T-helper 1 cell treated with Interleukin-12 subunit alpha and Interleukin-12 subunit beta and Interleukin-4 antibody, amounts not matched to agents 30 μg/mL and 1 μg/mL, for 36 hours (primary cell): ENCODE data around the gene SH3PXD2A.
A peak's percentile ranks its signal among the peaks of the same experiment; 100 is the strongest.

Experiments
- H3K27ac Mint-ChIP-seq: one replicate; pipeline ENCODE4 v1.8.0; 2021; ENCODE audit warnings: mild to moderate bottlenecking, mixed read lengths
- H3K27me3 Mint-ChIP-seq: one replicate; pipeline ENCODE4 v1.8.0; 2021; ENCODE audit warnings: low read depth, mixed read lengths
- H3K36me3 Mint-ChIP-seq: one replicate; pipeline ENCODE4 v1.8.0; 2021; ENCODE audit warnings: low read depth, mixed read lengths
- H3K4me1 Mint-ChIP-seq: one replicate; pipeline ENCODE4 v1.8.0; 2021; ENCODE audit warnings: low read depth, mixed read lengths
- H3K4me3 Mint-ChIP-seq: one replicate; pipeline ENCODE4 v1.8.0; 2021; ENCODE audit warnings: mild to moderate bottlenecking, moderate library complexity, mixed read lengths
- H3K9me3 Mint-ChIP-seq: one replicate; pipeline ENCODE4 v1.8.0; 2021; ENCODE audit warnings: mixed read lengths

SH3PXD2A gene

DNA sequence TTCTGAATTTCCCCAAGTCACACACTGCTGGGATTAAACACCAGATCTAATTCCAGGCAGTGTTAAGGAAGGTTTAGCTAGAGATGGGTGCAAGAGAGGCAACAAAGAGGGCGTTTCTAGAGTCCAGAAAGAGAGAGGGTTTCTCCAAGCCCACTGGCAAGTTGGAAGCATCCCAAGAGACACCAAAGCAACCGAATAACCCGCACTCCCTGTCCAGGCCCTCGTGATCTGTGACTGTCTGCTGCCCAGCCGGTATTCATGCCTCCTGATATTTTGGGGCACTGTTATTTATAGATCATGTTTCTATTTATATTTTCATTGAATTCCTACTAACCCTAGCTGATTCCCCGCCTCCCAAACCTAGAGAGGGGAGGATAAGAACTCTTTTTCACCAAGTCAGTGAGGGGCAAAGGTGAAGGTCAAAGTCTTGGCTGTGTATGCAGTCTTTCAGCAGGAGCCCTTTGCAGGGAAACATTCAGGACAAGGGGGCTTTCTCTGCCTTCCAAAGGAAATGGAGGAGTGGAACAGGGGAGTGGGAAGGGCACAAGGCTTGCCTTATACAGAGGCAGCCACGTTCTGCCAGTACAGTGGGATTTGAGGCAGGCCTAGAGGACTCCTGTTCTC, 103.6 kb downstream of the SH3PXD2A start:
- H3K9me3 Mint-ChIP-seq, result peaks cover 18% of the 10 kb centered on the region
- peaks cover 18% of the 10 kb centered on the region for H3K36me3 Mint-ChIP-seq
- no peak overlapping the region for H3K27ac Mint-ChIP-seq
- H3K4me3 Mint-ChIP-seq, result no peak overlapping the region
- H3K27me3 Mint-ChIP-seq, result peaks cover 7% of the 10 kb centered on the region
- H3K4me1 Mint-ChIP-seq, result peaks cover 45% of the 10 kb centered on the region

DNA sequence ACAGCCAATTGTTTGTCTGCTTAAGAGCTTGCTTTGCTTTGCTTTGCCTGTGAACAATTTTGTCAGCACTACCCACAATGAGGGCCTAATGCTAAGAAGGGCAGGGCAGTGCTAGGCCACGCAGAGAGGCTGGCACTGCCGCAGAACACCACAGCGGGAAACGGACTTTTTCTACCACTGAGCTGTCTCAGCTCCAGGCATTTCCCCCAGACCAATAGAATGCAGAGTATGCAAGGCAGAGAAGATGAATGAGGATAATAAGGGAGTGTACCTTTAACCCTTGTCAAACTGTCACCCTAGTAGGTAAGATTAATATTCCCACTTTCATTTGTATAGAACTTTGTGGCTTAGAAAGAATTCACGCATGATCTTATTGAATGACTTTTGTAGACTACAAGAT, 104.5 kb downstream of the SH3PXD2A start:
- Mint-ChIP-seq H3K4me1 (peaks cover 48% of the 10 kb centered on the region), H3K4me3 (no peak overlapping the region), H3K36me3 (peaks cover 15% of the 10 kb centered on the region), H3K27ac (no peak overlapping the region), H3K9me3 (peaks cover 18% of the 10 kb centered on the region), H3K27me3 (peaks cover 5% of the 10 kb centered on the region)

- peaks cover 56% of the 10 kb centered on the region for H3K4me1 Mint-ChIP-seq
- peaks cover 15% of the 10 kb centered on the region for H3K36me3 Mint-ChIP-seq
- no peak overlapping the region for H3K4me3 Mint-ChIP-seq
- peaks cover 5% of the 10 kb centered on the region for H3K27me3 Mint-ChIP-seq
- peaks cover 18% of the 10 kb centered on the region for H3K9me3 Mint-ChIP-seq
- peak overlapping the region; percentile 57 for H3K27ac Mint-ChIP-seq
Measured at GRCh38 chr10:103749779-103750178, 105.6 kb downstream of the SH3PXD2A start.

GRCh38 chr10:103748020-103748419, 107.4 kb downstream of the SH3PXD2A start:
- H3K36me3 Mint-ChIP-seq, result peaks cover 9% of the 10 kb centered on the region
- peaks cover 18% of the 10 kb centered on the region for H3K9me3 Mint-ChIP-seq
- H3K4me1 Mint-ChIP-seq, result peaks cover 51% of the 10 kb centered on the region
- H3K27me3 Mint-ChIP-seq, result no peaks in the 10 kb centered on the region
- H3K27ac Mint-ChIP-seq, result peak overlapping the region; percentile 90
- H3K4me3 Mint-ChIP-seq, result peak overlapping the region; percentile 68

DNA sequence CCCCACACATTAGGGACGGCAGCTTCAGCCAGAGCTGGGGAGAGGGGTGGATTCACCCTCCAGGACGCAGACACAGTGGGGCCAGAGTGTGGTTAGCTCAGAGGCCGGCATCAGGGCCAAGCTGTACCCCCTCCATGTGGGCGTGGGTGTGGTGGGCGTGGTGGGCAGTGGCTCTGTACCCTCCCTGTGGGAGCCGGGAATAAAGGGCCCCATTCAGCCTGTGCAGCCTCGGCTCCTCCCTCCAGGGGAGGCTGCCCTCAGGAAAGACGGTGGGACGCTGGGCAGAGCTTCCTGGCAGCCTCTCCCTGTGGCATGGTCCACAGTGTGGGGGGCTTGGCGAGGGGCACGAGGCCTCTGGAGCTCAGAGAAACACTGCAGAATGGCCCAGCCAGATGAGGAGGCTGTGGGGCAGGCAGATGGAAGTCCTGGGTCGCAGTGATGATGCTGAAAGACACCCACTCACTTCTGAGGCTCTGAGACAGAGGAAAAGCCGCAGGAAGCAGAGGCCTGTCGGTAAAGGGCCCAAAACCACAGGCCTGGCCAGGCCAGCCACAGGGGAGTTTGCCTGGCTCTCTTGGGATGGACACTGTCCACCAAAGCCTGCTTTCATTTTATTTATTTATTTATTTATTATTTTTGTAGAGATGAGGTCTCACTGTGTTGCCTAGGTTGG, 108.0 kb downstream of the SH3PXD2A start:
- Mint-ChIP-seq H3K27ac (peak overlapping the region; percentile 90), H3K4me3 (peak overlapping the region; percentile 31), H3K4me1 (peaks cover 51% of the 10 kb centered on the region), H3K27me3 (no peaks in the 10 kb centered on the region), H3K36me3 (peaks cover 9% of the 10 kb centered on the region), H3K9me3 (peaks cover 13% of the 10 kb centered on the region)

- H3K27me3 Mint-ChIP-seq, result no peaks in the 10 kb centered on the region
- peak overlapping the region; percentile 17 for H3K4me3 Mint-ChIP-seq
- peaks cover 7% of the 10 kb centered on the region for H3K9me3 Mint-ChIP-seq
- H3K4me1 Mint-ChIP-seq, result peaks cover 51% of the 10 kb centered on the region
- H3K27ac Mint-ChIP-seq, result peak overlapping the region; percentile 90
- H3K36me3 Mint-ChIP-seq, result peaks cover 9% of the 10 kb centered on the region
Measured at GRCh38 chr10:103746598-103746997, 108.8 kb downstream of the SH3PXD2A start.

DNA sequence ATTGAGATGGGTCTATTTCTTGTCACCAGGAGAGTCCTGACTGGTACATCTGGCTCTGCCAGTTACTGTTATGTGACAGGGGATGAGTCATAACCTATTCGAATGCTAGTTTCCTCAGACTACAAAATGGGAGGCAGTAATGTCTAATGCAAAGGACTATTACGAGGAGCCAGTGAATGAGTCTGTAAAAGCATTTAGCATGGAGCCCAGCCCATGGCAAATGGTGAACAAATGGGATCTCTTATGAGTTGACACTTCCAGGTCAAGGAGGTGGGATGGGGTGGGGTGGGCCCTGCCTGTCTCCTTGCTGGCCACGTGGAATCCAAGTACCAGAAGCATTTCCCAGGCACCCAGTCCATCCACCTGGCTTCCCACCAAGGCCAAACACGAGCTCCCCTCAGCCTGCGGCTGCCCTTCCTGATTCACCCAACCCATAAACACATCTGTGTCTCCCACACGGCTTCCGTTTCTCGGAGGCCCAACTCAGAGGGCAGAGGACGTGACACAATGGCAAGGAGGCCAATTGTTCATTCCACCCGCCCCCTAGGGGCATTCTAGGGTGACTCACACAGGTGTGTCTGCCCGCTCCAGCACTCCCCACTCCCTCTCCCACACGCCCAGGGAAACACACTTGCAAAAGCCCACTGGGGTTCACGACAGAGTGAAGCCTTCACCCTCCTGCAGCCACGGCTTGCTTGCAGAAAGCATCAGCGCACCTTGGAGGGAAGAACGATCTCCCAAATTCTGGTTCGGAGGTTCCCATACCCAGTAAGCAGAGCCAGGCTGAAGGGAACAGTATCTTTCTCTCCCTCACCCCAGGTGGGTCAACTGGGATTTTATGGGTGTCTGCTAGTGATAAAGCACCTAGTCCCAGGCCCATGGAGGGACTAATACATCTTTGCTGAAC, 109.8 kb downstream of the SH3PXD2A start:
- Mint-ChIP-seq H3K9me3 (no peaks in the 10 kb centered on the region), H3K4me3 (peak overlapping the region; percentile 31), H3K4me1 (peaks cover 49% of the 10 kb centered on the region), H3K36me3 (peaks cover 6% of the 10 kb centered on the region), H3K27me3 (no peaks in the 10 kb centered on the region), H3K27ac (peak overlapping the region; percentile 90)

GRCh38 chr10:103742824-103743223, 112.6 kb downstream of the SH3PXD2A start:
- no peak overlapping the region for H3K27ac Mint-ChIP-seq
- no peaks in the 10 kb centered on the region for H3K27me3 Mint-ChIP-seq
- no peaks in the 10 kb centered on the region for H3K9me3 Mint-ChIP-seq

GRCh38 chr10:103740611-103741010, 114.8 kb downstream of the SH3PXD2A start:
- Mint-ChIP-seq H3K4me1 (peaks cover 22% of the 10 kb centered on the region), H3K9me3 (no peaks in the 10 kb centered on the region), H3K27me3 (no peaks in the 10 kb centered on the region), H3K36me3 (peaks cover 2% of the 10 kb centered on the region), H3K27ac (no peak overlapping the region), H3K4me3 (no peak overlapping the region)

More at GRCh38 chr10:103742824-103743223, 112.6 kb downstream of the SH3PXD2A start:
- no peak overlapping the region for H3K4me3 Mint-ChIP-seq
- no peaks in the 10 kb centered on the region for H3K36me3 Mint-ChIP-seq
- peaks cover 31% of the 10 kb centered on the region for H3K4me1 Mint-ChIP-seq

DNA sequence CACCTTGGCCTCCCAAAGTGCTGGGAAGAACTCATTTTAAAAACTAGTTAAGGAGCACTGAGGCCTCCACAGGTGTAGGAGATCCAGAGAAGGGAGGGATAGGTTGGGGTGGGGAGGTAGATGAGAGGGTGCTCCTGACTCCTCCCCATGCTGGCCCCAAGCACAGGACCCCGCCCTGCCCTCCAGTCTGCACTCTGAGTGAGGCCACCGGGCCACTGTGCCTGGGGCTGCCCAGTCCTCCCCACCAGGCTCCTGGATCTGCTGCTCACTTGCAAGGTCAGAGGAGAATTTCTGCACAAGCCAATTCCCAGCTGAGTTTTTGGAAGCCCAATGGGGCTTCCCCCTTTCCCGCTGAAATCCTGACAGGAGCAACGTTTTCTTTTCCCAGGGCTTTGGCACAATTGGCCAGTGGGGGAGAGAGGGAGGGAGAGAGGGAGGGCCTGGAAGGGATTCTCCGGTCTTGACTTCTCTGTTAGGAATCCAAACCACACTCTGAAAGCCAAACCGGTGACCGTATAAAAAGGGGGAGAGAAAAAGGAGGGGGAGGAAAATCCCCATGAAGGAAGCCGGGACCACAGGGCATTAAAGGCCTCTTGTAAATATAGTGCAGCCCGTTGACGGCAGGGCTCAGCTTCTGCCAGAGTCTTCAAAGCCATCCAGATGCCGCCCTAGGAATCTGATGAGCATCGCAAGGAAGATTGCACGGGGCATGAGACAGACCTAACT, 116.2 kb downstream of the SH3PXD2A start:
- Mint-ChIP-seq H3K4me3 (no peak overlapping the region), H3K27me3 (no peaks in the 10 kb centered on the region), H3K27ac (no peak overlapping the region), H3K4me1 (peaks cover 11% of the 10 kb centered on the region), H3K36me3 (peaks cover 2% of the 10 kb centered on the region), H3K9me3 (no peaks in the 10 kb centered on the region)

GRCh38 chr10:103737735-103738367, 117.5 kb downstream of the SH3PXD2A start:
- H3K27me3 Mint-ChIP-seq, result no peaks in the 10 kb centered on the region
- peaks cover 8% of the 10 kb centered on the region for H3K4me1 Mint-ChIP-seq
- no peaks in the 10 kb centered on the region for H3K9me3 Mint-ChIP-seq
- H3K36me3 Mint-ChIP-seq, result peaks cover 2% of the 10 kb centered on the region
- H3K27ac Mint-ChIP-seq, result no peak overlapping the region
- no peak overlapping the region for H3K4me3 Mint-ChIP-seq

DNA sequence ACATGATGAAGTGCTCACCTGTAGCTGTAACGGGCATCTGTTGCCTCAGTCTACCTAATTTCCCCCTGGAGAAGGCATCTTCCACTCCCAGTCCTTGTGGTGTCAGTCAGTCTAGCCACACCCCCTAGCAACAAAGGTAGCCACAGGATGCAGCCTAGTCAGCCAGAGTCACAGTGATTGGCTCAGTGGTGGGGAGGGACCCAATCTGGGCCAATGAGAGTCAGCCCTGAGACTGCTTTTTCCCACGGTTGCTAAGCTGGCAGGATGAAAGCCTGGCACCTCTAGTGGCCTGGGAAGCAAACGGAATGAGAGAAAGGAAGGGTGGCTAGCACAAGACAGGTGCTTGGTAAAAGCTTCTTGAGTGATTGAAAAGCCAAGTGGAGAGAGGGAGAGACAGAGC, 118.6 kb downstream of the SH3PXD2A start:
- Mint-ChIP-seq H3K9me3 (no peaks in the 10 kb centered on the region), H3K4me3 (no peak overlapping the region), H3K27me3 (peaks cover 4% of the 10 kb centered on the region), H3K4me1 (peaks cover 10% of the 10 kb centered on the region), H3K36me3 (peaks cover 2% of the 10 kb centered on the region), H3K27ac (no peak overlapping the region)

DNA sequence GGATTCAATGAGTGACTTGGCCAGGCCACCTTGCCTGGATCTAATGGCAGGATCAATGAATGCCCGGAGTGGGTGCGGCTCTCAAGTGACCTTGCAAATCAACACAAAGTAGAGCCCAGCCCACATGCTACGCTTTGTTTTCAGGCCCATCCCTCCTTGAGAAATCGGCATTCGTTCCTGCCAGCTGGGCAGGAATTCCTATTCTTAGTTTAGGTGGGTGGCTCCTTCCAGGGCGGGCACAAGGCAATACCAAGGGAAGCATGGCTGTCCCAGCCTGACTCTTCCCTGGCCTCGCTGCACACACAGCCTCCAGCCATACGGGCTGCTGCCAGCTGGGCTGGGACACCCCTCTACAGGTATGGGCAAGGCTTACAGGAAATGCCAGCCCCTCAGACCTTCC, 119.3 kb downstream of the SH3PXD2A start:
- peaks cover 2% of the 10 kb centered on the region for H3K36me3 Mint-ChIP-seq
- peaks cover 12% of the 10 kb centered on the region for H3K4me1 Mint-ChIP-seq
- H3K4me3 Mint-ChIP-seq, result no peak overlapping the region
- H3K27ac Mint-ChIP-seq, result no peak overlapping the region
- peaks cover 4% of the 10 kb centered on the region for H3K27me3 Mint-ChIP-seq
- H3K9me3 Mint-ChIP-seq, result no peaks in the 10 kb centered on the region

GRCh38 chr10:103734731-103735130, 120.6 kb downstream of the SH3PXD2A start:
- peaks cover 4% of the 10 kb centered on the region for H3K27me3 Mint-ChIP-seq
- H3K4me3 Mint-ChIP-seq, result no peak overlapping the region
- peaks cover 2% of the 10 kb centered on the region for H3K36me3 Mint-ChIP-seq
- no peaks in the 10 kb centered on the region for H3K9me3 Mint-ChIP-seq
- H3K4me1 Mint-ChIP-seq, result peaks cover 16% of the 10 kb centered on the region
- H3K27ac Mint-ChIP-seq, result no peak overlapping the region
